HG03460 (cell line): Measurements from ENCODE around the gene ERFL.
"Not testable (repeated sequence)": the region's sequence is repeated elsewhere in the genome, so short reads cannot be mapped to it uniquely, and the experiment has no call there.

Source experiments
- ATAC-seq: cut with Tn5 transposase; IDR thresholded peaks from one replicate; pipeline ENCODE4 v1.9.1; 2021; ENCODE audit not compliant: unreplicated experiment

Gene ERFL

DNA sequence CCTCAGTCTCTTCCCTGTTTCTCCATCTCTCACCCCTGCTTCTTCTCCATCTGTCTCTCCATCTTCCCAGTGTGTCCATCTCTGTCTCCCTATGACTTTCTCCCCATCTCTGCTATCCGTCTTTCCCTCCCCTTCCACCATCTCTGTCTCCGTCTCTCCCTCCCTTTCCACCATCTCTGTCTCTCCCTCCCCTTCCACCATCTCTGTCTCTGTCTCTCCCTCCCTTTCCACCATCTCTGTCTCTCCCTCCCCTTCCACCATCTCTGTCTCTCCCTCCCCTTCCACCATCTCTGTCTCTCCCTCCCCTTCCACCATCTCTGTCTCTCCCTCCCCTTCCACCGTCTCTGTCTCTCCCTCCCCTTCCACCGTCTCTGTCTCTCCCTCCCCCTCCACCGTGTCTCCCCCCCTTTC, 13.8 kb downstream of the ERFL start:
- not testable (repeated sequence) for ATAC-seq

DNA sequence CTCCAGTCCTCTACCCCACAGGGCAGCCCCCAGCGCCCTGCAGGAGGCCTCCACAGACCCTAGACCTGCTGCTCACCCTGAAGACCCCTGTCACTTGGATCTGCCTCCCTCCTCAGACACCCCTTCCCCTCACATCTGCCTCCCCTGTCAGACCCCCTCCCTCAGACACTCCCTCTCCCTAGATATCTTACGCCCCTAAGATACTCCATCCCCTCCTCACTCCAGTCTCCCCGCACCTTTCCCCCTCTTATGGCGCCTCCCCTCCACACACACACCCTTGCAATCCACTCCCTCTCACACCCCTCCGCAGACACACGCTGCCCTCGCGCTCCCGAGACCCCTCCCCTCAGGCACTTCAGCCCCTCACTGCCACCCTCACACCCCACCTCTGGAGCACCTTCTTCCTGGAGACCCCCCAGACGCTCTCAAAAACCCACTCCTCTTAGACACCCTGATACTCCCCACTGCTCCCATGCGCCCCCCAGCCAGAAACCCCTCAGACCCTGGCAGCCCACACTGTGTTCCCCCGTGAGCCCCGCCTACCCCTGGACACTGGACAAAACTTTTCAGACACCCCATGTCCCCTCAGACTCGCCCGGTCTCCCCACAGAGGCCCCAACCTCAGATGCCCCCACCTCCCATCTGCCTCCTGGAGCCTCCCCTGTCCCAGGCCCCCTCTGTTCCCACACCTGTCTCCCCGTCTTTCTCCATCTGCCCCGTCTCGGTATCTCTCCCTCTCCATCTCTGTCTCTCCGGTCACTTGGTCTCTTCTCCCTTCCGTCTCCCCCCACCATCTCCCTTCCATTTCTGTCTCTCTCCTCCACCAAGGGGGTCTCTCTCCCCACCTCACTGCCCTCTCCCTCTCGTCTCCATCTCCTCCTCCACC, 14.5 kb downstream of the ERFL start:
- no peak for ATAC-seq

GRCh38 chr19:41912899-41913537, 15.2 kb downstream of the ERFL start:
- ATAC-seq = no peak

DNA sequence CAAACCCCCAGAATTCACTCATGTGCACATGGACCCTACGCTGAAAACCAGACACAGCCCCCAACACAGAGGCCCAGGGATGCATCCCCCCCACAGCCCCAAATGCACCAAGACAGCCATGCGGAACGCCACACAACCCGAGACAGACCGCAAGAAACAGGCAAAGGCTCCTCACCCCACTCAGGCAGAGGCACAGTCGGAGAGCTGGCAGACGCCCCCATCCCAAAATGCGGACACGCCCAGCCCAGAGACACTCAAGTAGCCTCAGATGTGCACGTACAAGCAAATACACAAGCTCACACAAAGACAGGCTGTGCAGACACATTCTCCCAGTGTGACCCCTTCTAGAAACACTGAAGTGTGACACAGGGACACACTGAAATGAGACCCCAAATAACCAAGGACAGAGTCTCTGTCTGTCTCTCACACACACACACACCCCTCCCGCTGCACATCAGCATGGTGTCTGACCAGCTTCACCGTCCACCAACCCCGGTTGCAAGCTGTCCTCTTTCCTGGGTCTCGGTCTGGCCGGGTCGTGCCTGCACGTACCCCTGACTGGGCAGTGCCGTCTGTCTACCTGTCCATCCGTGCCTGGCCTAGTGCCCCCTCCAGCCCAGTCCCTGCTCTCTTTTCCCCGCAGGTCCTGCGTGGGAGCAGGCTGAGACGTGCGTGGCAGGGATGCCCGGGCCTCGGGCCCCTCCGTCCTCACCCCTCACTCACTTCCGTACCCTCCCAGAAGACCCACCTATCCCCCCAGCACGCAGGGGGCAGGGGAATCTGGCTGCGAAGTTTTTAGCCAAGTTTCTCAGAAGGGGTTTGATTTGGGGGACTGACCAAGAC, 16.1 kb downstream of the ERFL start:
- ATAC-seq = no peak

- no peak for ATAC-seq
Observed at GRCh38 chr19:41910992-41911888, 17.0 kb downstream of the ERFL start.

GRCh38 chr19:41910240-41910991, 17.8 kb downstream of the ERFL start:
- ATAC-seq = no peak

GRCh38 chr19:41909706-41910105, 18.5 kb downstream of the ERFL start:
- no peak for ATAC-seq

DNA sequence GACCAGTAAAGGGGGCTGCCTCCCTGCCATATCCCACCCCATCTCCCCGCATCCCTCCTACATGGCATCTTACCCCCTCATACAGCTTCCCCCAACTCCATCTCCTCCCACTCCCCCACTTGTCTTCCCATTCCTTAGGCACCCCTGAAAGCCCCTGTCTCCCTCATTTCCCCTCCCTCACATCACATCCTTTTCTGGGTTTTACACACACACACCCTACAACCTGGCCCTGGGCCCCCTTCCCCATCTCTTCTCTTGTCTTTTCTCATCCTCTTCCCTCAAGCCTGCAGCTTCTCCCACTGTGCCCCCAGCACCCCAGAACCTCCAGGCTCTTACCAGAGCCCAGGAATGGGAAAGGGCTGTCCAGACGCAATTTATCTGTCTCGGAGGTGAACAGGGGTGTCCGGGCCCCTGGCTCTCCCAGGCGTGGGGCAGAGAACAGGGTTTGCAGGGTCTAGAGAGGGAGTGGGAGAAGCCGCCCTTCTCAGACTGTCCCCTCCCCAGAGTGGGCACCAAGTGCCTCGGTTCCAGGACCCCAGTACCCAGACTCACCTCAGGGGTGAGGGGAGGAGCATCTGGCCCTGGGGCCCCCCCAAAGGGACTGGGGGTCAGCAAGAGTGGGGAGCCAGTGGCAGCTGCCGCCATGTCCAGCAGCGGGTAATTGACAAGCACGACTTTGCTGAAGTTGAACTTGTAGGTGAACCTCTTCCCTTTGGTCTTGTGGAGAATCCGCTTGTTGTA, 19.4 kb downstream of the ERFL start:
- no peak for ATAC-seq

GRCh38 chr19:41907994-41908615, 20.1 kb downstream of the ERFL start:
- no peak for ATAC-seq

DNA sequence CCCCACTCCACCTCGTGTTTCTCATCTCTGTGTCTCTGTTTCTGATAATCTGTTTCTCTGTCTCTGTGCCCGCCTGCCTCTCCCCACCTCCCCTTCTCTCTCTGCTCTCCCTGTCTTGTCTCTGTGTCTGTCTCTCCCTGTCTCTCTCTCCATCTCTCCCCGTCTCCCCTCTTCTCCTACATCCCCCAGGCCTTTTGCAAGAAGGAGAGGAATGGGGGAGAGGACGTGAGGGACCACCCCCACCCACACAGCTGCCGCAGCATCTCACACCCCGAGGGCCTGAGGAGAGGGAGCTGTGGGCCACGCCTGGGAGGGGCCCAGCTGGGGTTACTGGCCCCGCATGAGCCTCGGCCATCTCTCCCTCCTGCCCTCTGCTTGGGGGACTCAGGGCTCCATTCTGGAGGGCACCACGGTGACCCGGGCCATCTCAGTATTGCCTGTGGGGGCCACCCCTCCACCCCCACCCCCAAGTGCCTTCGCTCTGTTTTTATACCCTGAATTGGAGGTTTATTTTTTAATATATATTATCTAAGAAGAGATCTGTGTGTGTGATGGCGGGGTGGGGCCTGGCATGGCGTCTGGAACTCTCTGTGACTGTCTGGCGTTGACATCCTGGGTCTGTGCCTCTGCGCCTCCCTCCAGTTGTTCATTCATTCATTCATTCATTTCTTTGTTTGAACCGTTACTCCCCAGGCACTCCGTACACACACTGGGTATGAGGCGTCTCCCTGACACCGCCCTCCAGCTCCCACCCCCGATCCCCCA, 21.2 kb downstream of the ERFL start:
- ATAC-seq = no peak

DNA sequence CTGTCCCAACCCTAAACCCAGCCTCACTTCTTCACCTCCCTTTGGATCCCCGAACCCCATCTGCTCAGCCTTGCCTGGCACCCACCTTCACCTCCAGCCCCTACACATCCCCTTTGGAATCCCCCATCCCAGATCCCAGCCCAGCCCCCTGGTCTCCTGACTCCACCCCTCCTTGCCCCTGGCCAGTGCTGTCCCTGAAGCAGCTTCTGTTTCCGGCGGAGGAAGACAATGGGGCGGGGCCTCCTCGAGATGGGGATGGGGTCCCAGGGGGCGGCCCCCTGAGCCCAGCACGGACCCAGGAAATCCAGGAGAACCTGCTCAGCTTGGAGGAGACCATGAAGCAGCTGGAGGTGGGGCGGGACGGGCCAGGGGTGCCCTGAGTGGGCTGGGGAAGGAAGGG, 22.0 kb downstream of the ERFL start:
- no peak for ATAC-seq

DNA sequence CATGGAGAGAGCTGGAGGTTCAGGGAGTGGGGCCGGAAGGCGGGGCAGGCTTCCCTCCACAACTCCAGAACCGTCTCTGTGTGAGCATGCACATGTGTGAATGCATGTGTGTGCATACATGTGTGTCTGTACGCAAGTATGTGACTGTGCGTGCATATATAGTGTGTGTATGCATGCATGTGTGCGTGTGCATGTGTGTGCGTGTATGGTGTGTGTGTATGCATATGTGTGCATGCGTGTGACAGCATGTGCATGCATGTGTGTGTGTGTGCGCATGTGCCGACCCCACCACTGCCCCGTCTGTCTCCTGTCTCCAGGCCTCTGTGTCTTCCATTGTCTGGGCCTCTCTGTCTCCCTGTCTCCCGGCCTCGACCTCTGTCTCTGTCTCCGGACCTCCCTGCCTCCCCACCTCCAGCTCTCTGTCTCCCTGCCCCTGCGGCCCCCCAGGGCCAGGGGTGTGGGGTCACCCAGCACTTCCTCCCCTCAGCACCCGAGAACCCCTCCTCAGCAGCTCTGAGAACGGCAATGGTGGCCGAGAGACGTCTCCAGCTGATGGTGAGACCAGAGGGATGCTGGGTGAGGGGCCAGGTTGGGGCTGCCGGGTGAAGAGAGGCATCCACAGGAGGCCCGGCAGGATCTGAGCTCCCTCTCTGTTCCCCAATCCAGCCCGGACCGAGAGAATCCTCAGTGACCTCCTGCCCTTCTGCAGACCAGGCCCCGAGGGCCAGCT, 22.8 kb downstream of the ERFL start:
- no peak for ATAC-seq

DNA sequence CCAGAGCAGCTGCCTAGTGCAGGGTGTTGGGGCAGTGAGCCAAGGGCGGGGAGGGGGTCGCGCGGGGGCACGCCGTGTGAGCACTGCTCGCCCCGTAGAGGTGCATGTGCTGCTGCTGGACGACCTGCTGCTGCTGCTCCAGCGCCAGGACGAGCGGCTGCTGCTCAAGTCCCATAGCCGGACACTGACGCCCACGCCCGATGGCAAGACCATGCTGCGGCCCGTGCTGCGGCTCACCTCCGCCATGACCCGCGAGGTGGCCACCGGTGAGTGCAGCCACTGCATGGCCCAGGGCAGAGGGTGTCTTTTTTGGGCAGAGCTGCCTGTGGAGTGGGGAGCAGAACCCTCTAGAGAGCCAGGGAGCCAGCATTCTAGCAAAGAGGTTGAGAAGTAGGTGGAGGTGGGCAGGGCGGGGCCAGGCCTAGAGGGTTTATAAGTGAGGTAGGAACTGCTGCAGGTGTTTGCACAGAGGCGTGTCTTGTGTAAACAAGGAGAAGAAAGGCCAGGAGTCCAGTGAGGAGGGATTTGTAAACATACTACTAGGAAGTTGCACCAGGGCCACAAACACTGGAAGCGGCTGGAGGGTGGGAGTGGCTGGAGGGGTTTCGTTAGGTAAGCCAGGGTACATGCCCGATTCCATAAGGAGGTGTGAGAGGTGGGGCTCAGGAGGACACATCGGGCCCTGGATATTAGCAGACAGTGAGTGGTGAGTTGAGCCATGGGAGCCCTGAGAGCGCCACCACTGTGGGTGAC, 24.0 kb downstream of the ERFL start:
- no peak for ATAC-seq

- no peak for ATAC-seq
Observed at GRCh38 chr19:41903193-41903953, 24.9 kb downstream of the ERFL start.

DNA sequence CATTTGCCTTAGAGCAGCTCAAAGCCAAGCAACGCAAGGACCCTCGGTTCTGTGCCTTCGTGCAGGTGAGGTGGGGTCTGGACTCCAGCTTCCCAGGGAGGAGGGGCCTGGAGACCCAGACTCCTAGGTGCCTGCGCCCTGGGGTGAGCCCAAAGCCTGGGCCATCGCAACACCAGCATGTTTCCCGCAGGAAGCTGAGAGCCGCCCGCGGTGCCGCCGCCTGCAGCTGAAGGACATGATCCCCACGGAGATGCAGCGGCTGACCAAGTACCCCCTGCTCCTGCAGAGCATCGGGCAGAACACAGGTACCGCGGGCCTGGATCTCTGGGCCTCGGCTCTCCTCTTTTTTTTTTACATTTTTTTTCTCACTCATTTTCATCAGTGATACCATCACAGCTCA, 25.7 kb downstream of the ERFL start:
- ATAC-seq = no peak
